GM19240 (cell line): Measurements from ENCODE around the gene HACD3.
"Not testable (repeated sequence)": the region's sequence is repeated elsewhere in the genome, so short reads cannot be mapped to it uniquely, and the experiment has no call there.

ENCODE experiments used
- DNase-seq: peaks from one replicate; pipeline ENCODE4 v3.0.0; 2011; ENCODE audit warnings: low spot score; ENCODE audit not compliant: insufficient read length

HACD3 gene

DNA sequence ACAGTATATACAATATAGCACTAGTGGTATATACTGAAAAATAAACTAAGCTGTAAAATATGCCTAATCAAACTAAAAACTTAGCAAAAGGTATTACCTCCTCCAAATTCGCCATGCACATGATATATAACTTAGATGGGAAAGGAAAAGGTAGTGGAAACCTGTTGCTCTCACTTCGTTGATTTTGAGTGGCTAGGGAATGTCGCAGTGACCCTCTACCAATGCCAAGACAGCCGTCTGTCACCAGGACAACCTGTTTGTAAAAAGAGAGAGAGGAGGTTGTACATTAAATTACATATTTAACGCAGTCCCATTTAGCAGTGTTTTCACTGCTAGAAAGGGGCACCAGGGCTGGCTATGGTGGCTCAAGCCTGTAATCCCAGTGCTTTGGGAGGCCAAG lies 69.4 kb downstream of the HACD3 start:
- DNase-seq: no peak

DNA sequence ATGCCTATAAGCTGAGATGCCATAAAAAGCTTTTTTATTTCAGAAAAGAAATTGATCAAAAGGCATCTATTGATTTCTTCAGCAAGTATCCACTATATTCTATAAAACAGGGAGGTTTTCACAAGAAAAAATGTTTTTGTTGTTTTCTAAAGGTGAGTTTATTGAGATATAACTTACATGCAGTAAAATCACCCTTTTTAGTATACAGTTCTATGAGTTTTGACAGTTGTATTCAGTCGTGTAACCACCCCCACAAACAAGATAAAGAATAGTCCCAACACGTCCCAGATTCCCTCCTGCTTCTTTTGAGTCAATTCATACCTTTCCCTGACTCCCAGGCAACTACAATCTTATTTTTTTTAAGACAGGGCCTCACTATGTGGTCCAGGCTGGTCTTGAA lies 72.9 kb downstream of the HACD3 start:
- DNase-seq: no peak

DNA sequence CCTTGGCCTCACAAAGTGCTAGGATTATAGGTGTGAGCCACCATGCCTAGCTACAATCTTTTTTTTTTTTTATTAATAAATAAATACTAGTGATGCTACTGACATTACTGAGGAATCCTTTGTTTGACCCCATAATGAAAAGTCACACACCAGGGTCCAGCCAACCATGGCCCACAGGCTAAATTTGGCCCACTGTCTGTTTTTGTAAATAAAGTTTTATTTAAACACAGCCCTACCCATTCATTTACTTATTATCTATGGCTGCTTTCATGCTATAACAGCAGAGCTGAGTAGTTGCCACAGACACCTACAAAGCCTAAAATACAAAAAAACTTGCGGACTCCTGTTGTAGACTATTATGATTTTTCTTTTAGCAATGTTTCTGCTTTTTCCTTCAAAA lies 73.3 kb downstream of the HACD3 start:
- no peak for DNase-seq

DNA sequence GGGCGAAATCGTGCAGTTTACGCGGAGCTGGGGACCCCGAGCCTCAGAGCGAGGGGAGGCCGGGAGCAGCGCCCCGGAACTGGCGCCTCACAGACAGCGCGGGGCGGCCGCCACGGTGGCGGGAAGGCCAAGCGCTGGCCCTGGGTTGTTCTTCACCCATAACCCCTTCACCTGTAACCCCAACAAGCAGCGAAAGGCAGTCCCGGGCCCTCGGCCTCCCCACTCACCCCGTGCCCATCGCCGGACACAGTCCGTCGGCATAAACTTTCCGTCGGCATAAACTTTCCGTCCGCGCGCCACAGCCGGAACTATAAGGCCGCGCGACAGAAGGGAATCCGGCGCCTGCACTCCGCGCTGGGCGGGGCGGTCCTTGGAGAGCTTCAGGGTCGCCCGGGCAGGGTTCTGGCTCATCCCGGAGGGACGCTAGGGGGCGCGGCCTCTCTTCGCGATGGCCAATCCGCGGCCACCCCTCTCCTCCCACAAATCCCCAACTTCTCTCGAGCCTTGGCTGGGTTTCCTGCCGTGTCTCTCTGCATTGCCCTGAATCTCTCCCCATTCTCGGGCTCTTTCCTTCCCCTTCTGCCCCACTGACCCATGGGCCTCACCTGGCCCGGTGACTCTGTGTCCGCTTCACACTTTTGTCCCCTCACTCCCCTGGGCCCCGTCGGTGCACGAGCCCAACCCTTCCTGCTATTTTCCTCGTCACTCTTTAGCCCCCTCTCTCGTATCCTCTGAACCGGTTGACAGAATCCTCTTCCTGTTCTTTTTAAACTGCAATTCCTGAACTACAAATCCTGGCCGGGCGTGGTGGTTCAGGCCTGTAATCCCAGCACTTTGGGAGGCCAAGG lies 80.8 kb downstream of the HACD3 start, which contains the start of gene INTS14:
Gene INTS14 (minus strand): TSS at position 261 of the 848 bp plus-strand sequence. CDS start 3,751 bp downstream, outside the sequence.
- DNase-seq: peak; percentile 86

DNA sequence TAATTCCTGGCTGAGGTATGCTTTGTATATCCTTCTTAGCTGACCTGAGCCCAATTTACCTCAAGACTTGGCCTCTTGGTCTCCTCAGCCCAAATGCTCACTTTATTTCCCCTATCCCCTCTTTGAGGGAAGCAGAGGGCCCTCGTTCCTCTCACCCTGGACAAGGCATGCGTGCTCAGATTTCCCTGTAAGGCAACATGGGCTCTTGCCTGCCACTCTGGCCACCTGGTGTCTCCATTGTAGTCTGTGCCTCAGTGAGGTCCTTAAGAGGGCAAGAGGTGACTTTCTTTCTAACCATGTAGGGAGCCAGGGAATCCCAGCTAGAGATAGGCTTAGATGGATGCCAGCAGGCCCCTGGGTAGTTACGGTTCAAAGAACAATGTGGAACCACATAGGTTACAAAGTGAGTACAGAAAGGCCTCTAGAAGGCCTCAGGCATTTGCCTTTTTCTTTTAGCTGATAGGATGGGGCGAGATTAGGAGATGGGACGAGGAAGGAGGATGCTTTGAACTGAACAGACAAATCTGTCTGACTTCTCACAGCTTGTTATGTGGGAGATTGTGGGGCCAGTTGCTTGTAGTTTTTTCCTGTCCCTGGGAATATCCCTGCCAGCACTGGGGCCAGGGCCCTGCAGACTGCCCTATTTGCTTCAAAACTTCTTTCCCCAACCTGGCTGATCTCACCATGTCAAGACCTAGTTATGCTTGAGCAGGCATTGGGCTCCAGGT lies 81.8 kb downstream of the HACD3 start:
- DNase-seq: no peak

DNA sequence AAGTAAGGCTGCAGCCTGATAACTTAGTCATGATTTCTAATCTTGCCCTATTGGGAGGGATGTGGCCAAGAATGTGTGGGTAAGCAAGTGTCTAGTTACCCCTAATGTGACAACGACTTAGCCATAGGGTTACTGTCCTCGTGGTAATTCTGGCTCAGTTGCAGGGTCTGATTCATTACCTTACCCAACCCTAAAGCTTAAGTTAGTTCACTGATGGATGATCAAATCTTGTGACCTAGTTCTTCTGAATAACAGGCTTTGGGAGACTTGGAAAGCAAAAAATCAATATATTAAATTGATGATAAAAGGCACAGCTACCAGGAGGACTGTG lies 82.3 kb downstream of the HACD3 start:
- DNase-seq: no peak

DNA sequence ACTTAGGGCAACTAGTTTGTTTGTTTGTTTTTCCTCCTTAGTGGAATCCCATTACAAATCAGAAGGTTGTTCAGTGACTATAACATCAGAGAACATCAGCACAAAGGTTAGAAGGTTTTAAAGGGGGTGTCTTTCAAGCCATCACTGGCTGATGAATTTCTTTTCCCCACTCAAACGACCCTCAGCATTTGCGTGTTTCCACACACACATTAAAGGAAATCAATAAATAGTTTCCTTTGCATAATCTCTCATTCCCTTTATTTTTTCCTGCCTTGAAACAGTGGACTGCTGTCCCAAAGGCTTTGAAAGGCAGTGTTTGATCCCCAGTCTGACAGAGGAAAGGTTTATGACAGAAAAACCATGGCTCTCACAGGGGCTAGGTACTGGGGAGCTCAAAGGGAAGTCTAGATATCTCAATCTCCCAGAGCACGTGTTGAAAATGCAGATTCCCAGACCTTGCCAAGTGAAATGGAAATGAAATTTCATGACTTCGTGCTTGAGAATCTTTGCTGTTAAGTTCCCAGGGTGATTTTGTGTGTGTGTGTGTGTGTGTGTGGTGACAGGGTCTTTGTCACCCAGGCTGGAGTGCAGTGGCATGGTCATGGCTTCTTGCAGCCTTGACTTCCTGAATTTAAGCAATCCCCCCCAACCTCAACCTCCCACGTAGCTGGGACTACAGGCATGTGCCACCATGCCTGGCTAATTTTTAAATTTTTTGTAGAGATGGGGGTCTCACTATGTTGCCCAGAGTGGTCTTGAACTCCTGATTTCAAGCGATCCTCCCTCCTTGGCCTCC lies 82.9 kb downstream of the HACD3 start:
- no peak for DNase-seq

DNA sequence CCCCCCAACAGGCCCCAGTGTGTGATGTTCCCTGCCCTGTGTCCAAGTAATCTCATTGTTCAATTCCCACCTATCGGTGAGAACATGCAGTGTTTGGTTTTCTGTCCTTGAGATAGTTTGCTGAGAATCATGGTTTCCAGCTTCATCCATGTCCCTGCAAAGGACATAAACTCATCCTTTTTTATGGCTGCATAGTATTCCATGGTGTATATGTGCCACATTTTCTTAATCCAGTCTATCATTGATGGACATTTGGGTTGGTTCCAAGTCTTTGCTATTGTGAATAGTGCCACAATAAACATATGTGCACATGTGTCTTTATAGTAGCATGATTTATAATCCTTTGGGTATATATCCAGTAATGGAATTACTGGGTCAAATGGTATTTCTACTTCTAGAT lies 85.6 kb downstream of the HACD3 start:
- DNase-seq: not testable (repeated sequence)

DNA sequence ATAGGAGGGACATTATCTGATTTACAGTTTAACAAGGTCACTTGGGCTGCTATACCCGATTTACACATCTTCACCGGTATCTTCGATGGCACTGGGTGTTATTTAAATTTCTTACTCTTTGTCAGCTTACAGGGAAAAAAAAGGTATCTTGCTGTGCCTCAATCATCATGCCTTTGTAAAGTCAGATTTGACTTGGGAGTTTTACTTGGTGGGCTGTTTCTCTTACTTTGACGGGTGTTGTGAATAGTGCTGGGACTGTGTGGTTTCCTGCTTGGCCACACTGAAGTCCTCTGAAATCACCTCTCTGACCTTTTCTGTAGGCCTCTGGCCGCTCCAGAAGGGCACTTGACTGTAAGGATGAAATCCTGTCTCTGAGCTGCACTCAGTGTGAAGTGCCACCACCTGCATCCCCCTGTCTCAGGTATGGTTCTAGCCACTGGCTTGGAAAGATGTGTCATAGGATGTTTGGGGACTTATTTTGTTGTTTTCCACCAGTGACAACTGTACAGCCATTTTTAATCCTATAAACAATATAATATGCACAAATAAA lies 88.4 kb downstream of the HACD3 start:
- no peak for DNase-seq

DNA sequence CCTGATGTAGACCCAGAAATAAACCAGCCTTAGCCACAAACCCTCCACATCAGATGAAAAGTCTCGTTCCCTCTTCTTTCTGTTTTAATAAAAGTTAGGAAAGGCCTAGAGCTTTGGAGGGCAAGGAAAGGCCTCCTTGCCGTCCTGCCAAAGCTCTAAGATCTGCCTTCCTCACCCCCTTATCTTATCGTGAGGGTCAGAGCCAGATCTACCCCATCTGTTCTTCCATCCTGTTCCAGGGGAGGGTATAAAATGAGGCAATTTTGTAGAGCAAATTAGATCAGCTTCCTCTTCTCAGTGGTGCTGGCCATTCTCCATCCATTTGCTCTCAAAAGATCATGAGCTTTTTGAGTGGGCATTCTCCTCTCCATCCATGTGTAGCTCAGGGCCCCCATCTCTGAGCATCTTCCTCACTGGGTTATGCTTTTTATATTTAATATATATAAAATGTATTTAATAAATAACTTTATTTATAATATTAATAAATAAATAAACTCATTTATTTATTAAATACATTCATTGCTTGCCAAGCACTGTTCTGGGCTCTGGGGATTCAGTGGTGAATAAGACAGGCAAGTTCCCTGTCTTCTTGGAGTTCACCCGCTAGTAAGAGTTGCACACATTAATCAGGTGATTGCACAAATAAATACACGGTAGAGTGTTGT lies 89.5 kb downstream of the HACD3 start:
- no peak for DNase-seq

DNA sequence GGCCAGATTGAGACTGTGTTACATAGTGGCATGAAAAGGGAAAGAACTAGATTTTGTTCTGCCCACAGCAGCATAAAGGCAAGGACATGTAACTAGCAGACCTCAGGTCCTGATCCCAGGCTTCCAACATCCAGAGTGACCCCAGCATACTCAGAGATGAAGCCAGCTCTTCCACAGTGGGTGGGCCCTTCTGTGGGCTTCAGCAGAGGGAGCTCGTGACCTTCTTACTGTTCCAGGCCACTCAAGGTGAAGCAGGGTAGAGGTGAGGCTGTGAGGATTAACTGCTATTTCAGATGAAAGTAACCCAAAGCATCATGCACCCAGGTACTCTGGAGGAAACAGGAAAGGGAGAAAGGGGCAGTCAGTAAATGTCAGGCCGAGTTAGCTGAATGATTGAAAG lies 90.6 kb downstream of the HACD3 start:
- no peak for DNase-seq

DNA sequence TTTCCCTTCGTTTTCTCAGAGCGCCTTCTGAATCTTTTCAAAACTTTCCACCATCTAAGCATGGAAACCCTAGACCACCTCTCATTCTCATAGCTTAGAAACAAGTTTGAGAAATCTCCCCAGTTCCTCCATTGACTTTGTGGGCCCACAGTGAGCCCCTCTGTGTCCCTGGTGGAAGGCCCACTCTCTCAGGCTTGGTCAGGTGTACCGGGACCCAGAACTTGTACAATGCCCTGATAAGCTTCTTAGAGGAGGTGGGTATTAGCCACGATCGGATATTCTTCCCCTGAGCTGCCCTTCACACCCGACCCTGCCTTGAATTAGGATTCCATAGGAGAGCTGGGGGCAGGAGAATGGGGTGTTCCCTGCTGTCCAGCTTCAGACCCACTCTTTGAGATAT lies 91.4 kb downstream of the HACD3 start, which contains the start of gene SLC24A1:
Gene SLC24A1 (plus strand): TSS at position 301 of the 400 bp plus-strand sequence. CDS start 2,143 bp downstream, outside the sequence.
- no peak for DNase-seq

DNA sequence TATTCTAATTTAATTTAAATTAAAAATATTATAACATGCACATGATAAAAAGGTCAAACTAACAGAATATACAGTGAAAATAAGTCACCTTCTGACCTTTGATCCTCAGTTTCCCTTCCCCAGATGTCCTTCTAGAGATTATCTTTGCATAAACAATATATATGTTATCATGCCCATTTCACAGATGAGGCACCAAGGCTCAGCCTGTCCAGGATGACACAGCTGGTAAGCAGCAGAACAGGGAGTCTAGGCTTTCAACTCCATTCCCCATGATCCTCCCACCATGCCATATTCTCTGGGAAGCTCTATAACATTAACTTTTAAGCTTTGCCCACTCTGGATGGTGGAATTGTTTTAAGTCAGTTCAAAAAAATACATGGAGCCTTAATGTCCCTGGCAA lies 92.8 kb downstream of the HACD3 start:
- no peak for DNase-seq

DNA sequence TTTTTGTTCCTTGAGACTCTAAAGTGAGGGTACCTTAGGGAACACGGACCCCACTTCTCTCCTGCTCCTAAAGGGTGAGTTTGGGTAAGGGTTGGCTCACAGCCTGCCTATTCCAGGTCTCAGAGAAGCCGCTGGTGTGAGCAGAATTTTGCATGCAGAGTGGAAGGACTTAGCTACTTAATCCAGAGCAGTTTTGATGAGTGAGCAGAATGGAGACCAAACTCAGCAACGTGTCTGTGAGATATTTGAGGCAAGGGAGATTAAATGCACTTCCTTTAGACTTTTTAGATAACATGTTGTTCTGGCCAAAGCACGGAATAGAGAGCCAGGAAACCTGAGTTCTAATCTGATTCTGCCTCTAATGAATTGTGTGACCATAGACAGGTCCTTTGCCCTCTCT lies 96.6 kb downstream of the HACD3 start:
- no peak for DNase-seq
